ENCODE measurements around the gene TXNRD2. TPM values are rescaled to one million over a fixed set of nuclear protein-coding genes. Genes with fewer than 3 reads are reported as not detected.
A peak's percentile ranks its signal among the peaks of the same experiment; 100 is the strongest.

The TXNRD2 gene
- total and polyA plus RNA-seq, 8 donors = 9.6 to 41.6 (median 14.8) TPM

GRCh38 chr22:19869497-19870152, 72.0 kb downstream of the TXNRD2 start:
- TF ChIP-seq, protein P1, sequence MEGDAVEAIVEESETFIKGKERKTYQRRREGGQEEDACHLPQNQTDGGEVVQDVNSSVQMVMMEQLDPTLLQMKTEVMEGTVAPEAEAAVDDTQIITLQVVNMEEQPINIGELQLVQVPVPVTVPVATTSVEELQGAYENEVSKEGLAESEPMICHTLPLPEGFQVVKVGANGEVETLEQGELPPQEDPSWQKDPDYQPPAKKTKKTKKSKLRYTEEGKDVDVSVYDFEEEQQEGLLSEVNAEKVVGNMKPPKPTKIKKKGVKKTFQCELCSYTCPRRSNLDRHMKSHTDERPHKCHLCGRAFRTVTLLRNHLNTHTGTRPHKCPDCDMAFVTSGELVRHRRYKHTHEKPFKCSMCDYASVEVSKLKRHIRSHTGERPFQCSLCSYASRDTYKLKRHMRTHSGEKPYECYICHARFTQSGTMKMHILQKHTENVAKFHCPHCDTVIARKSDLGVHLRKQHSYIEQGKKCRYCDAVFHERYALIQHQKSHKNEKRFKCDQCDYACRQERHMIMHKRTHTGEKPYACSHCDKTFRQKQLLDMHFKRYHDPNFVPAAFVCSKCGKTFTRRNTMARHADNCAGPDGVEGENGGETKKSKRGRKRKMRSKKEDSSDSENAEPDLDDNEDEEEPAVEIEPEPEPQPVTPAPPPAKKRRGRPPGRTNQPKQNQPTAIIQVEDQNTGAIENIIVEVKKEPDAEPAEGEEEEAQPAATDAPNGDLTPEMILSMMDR (IDR thresholded peaks at IDR 0.05) = no peak
- DNase-seq (peak in 2 of 6 donors; percentile 31 to 43), ATAC-seq (no peak), FAIRE-seq (no peak)
- intact Hi-C loops (cut with DNase I) = no loop called here
- Histone ChIP-seq H3K4me3 (no peak overlapping the region), H3K27ac (peak overlapping the region in 2 of 4 donors; percentile 14 to 38), H3K4me1 (no peaks in the 10 kb centered on the region), H3K27me3 (no peaks in the 10 kb centered on the region), H3K36me3 (no peaks in the 10 kb centered on the region), H3K9me3 (no peaks in the 10 kb centered on the region)
- 86% methylated on average over 12 of the region's 12 CpGs for WGBS, 2 donors

- no peak for FAIRE-seq
- peak in 3 of 4 donors; percentile 36 to 46 (median 46) for ATAC-seq
- peak overlapping the region in 2 of 4 donors; percentile 14 to 38 for H3K27ac ChIP-seq
- H3K4me1 ChIP-seq = no peaks in the 10 kb centered on the region
- no peaks in the 10 kb centered on the region for H3K36me3 ChIP-seq
- H3K4me3 ChIP-seq = no peak overlapping the region
- no peaks in the 10 kb centered on the region for H3K27me3 ChIP-seq
- no peaks in the 10 kb centered on the region for H3K9me3 ChIP-seq
- 67% methylated on average over 23 of the region's 23 CpGs for WGBS, 2 donors
- intact Hi-C loops (cut with DNase I) = no loop called here
- peak in 4 of 6 donors; percentile 14 to 71 (median 50) for DNase-seq
- TF ChIP-seq, protein P1 (IDR thresholded peaks at IDR 0.05) = no peak
Observed at GRCh38 chr22:19868773-19869471, 72.7 kb downstream of the TXNRD2 start.

- TF ChIP-seq, protein P1 (IDR thresholded peaks at IDR 0.05) = no peak
- no peaks in the 10 kb centered on the region for H3K4me1 ChIP-seq
- H3K36me3 ChIP-seq = no peaks in the 10 kb centered on the region
- H3K27ac ChIP-seq = no peak overlapping the region
- DNase-seq (no peak), ATAC-seq (no peak), FAIRE-seq (no peak)
- H3K4me3 ChIP-seq = no peak overlapping the region
- intact Hi-C loops (cut with DNase I) = no loop called here
- no peaks in the 10 kb centered on the region for H3K27me3 ChIP-seq
- 93 to 94% methylated on average over 3 of the region's 3 CpGs for WGBS, 2 donors
- H3K9me3 ChIP-seq = no peaks in the 10 kb centered on the region
Observed at GRCh38 chr22:19868333-19868732, 73.3 kb downstream of the TXNRD2 start.

DNA sequence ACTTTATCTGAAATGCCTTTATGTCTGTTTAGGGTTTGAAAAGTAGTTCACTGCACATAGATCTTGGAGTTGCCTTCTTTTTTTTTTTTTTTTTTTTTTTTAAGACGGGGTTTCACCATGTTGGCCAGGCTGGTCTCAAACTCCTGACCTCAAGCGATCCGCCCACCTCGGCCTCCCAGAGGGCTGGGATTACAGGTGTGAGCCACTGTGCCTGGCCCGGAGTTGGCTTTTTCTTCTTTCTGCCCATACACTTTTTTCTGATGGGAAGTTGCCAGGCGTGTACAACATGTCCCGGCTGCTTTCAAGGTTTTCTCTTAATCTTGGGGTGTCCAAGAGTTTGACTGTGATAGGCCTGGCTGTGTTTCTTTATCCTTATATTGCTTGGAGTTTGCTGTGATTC, 74.0 kb downstream of the TXNRD2 start:
- DNase-seq (peak in 2 of 6 donors; percentile 13 to 21), FAIRE-seq (no peak), ATAC-seq (no peak)
- no peaks in the 10 kb centered on the region for H3K4me1 ChIP-seq
- no peaks in the 10 kb centered on the region for H3K9me3 ChIP-seq
- no peak overlapping the region for H3K4me3 ChIP-seq
- no peaks in the 10 kb centered on the region for H3K36me3 ChIP-seq
- 72 to 74% methylated on average over 7 of the region's 7 CpGs for WGBS, 2 donors
- intact Hi-C loops (cut with DNase I) = no loop called here
- no peaks in the 10 kb centered on the region for H3K27me3 ChIP-seq
- H3K27ac ChIP-seq = no peak overlapping the region
- TF ChIP-seq, protein P1 (IDR thresholded peaks at IDR 0.05) = no peak

DNA sequence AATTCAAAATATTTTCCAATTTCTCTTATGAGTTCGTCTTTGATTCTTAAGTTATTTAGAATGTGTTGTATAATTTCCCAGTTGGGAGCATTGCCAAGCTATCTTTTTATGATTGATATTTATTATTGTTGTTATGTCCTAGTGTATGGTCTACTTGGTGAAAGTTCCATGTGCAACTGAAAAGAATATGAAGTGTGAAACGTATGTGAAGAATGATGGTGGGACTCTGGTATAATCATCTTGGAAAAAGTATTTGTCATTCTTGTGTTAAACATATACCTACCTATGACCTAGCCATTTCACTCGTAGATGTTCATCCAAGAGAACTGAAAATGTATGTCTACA, 75.0 kb downstream of the TXNRD2 start:
- DNase-seq = no peak
- no peak overlapping the region for H3K27ac ChIP-seq
- H3K4me3 ChIP-seq = no peak overlapping the region
- no peak for FAIRE-seq
- no peaks in the 10 kb centered on the region for H3K9me3 ChIP-seq
- 91 to 93% methylated on average over 3 of the region's 3 CpGs for WGBS, 2 donors
- no peak for ATAC-seq
- intact Hi-C loops (cut with DNase I) = no loop called here
- TF ChIP-seq, protein P1 (IDR thresholded peaks at IDR 0.05) = no peak
- no peaks in the 10 kb centered on the region for H3K36me3 ChIP-seq
- H3K27me3 ChIP-seq = no peaks in the 10 kb centered on the region
- no peaks in the 10 kb centered on the region for H3K4me1 ChIP-seq
